HEK293 (cell line): ENCODE data around the gene GREB1L.

ENCODE experiments used
- CTCF ChIA-PET: fragments of 350-600 bp; formaldehyde crosslinking; extraction: SDS; loops from one replicate; lab custom pipeline; 2021; ENCODE audit warnings: antibody characterized with exemption; lab: Yijun Ruan, JAX
- POLR2A ChIA-PET: fragments of 300-600 bp; formaldehyde crosslinking; extraction: SDS; loops from one replicate; lab custom pipeline; 2020; ENCODE audit warnings: antibody characterized with exemption, inconsistent platforms; lab: Yijun Ruan, JAX
- H3K27ac ChIP-seq: fragments of 200-500 bp; sonication (Bioruptor generic); 2 replicates; pipeline ENCODE4 v1.5.1; 2014; ENCODE audit warnings: low read depth, low read length, control low read depth, inconsistent platforms; ENCODE audit errors: extremely low read depth
- H3K36me3 ChIP-seq, 2 experiments: fragments of 200-500 bp in 1 of 2; sonication (Bioruptor generic) in 1 of 2; 1 replicate in 1 of 2; 2 replicates in 1 of 2; pipeline ENCODE4 v1.5.1; 2014 to 2017; ENCODE audit warnings: inconsistent platforms in 2 of 2, low read length in 2 of 2; ENCODE audit not compliant: control insufficient read depth in 2 of 2, insufficient read depth in 1 of 2
- H3K4me1 ChIP-seq: fragments of 200-500 bp; sonication (Bioruptor generic); 2 replicates; pipeline ENCODE4 v1.5.1; 2014; ENCODE audit warnings: mild to moderate bottlenecking, low read length, inconsistent platforms; ENCODE audit not compliant: control insufficient read depth, insufficient read depth
- H3K4me3 ChIP-seq: 2 replicates; pipeline ENCODE4 v1.5.1; 2011; ENCODE audit warnings: low read depth, mild to moderate bottlenecking, control low read depth, low read length, moderate library complexity
- H3K9me3 ChIP-seq: fragments of 200-500 bp; sonication (Bioruptor generic); 2 replicates; pipeline ENCODE4 v1.5.1; 2014; ENCODE audit warnings: low read depth, low read length, inconsistent platforms; ENCODE audit not compliant: control insufficient read depth, insufficient read depth
- ATF2 ChIP-seq: fragments of 450-650 bp; formaldehyde crosslinking; IDR thresholded peaks from 2 replicates; pipeline ENCODE4 v1.5.1; 2016; ENCODE audit warnings: missing biosample characterization, missing genetic modification characterization, low read depth
- BCL11A ChIP-seq: fragments of 450-650 bp; formaldehyde crosslinking; IDR thresholded peaks from 2 replicates; pipeline ENCODE4 v1.5.1; 2016; ENCODE audit warnings: low read depth, missing biosample characterization, missing genetic modification characterization
- CTCF ChIP-seq: fragments of 450-650 bp; formaldehyde crosslinking; IDR thresholded peaks from 2 replicates; pipeline ENCODE4 v1.5.1; 2016; ENCODE audit warnings: missing biosample characterization, missing genetic modification characterization
- KLF1 ChIP-seq: fragments of 450-650 bp; formaldehyde crosslinking; IDR thresholded peaks from 2 replicates; pipeline ENCODE4 v1.5.1; 2016; ENCODE audit warnings: missing biosample characterization, missing genetic modification characterization
- PATZ1 ChIP-seq: fragments of 450-650 bp; formaldehyde crosslinking; IDR thresholded peaks from 2 replicates; pipeline ENCODE4 v1.5.1; 2016; ENCODE audit warnings: missing biosample characterization, missing genetic modification characterization
- PRDM1 ChIP-seq: fragments of 450-650 bp; formaldehyde crosslinking; IDR thresholded peaks from 2 replicates; pipeline ENCODE4; 2016; ENCODE audit warnings: missing biosample characterization, missing genetic modification characterization
- ZNF202 ChIP-seq: fragments of 450-650 bp; formaldehyde crosslinking; IDR thresholded peaks from 2 replicates; pipeline ENCODE4 v1.5.1; 2016; ENCODE audit warnings: missing biosample characterization, missing genetic modification characterization, borderline replicate concordance
- ZNF214 ChIP-seq: fragments of 450-650 bp; formaldehyde crosslinking; IDR thresholded peaks from 2 replicates; pipeline ENCODE4 v1.5.1; 2017; ENCODE audit warnings: missing biosample characterization, mild to moderate bottlenecking, missing genetic modification characterization, borderline replicate concordance
- ZNF362 ChIP-seq: fragments of 450-650 bp; formaldehyde crosslinking; IDR thresholded peaks from 2 replicates; pipeline ENCODE4 v1.5.1; 2016; ENCODE audit warnings: missing biosample characterization, missing genetic modification characterization
- ZNF366 ChIP-seq: fragments of 450-650 bp; formaldehyde crosslinking; conservative IDR thresholded peaks from 2 replicates; pipeline ENCODE4 v1.5.1; 2016; ENCODE audit warnings: missing biosample characterization, missing genetic modification characterization
- ZNF514 ChIP-seq: fragments of 450-650 bp; formaldehyde crosslinking; IDR thresholded peaks from 2 replicates; pipeline ENCODE4 v1.5.1; 2016; ENCODE audit warnings: missing biosample characterization, missing genetic modification characterization
- ZNF654 ChIP-seq: fragments of 450-650 bp; formaldehyde crosslinking; IDR thresholded peaks from 2 replicates; pipeline ENCODE4 v1.5.1; 2016; ENCODE audit warnings: low read depth, missing biosample characterization, missing genetic modification characterization
- ZNF660 ChIP-seq: fragments of 450-650 bp; IDR thresholded peaks from 2 replicates; pipeline ENCODE4 v1.5.1; 2018; ENCODE audit warnings: missing biosample characterization, mild to moderate bottlenecking, missing genetic modification characterization
- ZNF785 ChIP-seq: fragments of 450-650 bp; formaldehyde crosslinking; IDR thresholded peaks from 2 replicates; pipeline ENCODE4 v1.5.1; 2016; ENCODE audit warnings: missing biosample characterization, missing genetic modification characterization
- TF ChIP-seq, protein P1 (sequence below): fragments of 450-650 bp; formaldehyde crosslinking; IDR thresholded peaks from 2 replicates; pipeline ENCODE4 v1.5.1; 2016; ENCODE audit warnings: missing biosample characterization, missing genetic modification characterization
- TF ChIP-seq, protein P2 (sequence below): fragments of 450-650 bp; formaldehyde crosslinking; IDR thresholded peaks from 2 replicates; pipeline ENCODE4 v1.5.1; 2016; ENCODE audit warnings: missing biosample characterization, missing genetic modification characterization, borderline replicate concordance
- TF ChIP-seq, protein P3 (sequence below): fragments of 450-650 bp; formaldehyde crosslinking; IDR thresholded peaks from 2 replicates; pipeline ENCODE4 v1.5.1; 2016; ENCODE audit warnings: missing biosample characterization, missing genetic modification characterization
- TF ChIP-seq, protein P4 (sequence below): fragments of 450-650 bp; formaldehyde crosslinking; IDR thresholded peaks from 2 replicates; pipeline ENCODE4 v1.5.1; 2016; ENCODE audit warnings: missing biosample characterization, missing genetic modification characterization

Gene GREB1L

DNA sequence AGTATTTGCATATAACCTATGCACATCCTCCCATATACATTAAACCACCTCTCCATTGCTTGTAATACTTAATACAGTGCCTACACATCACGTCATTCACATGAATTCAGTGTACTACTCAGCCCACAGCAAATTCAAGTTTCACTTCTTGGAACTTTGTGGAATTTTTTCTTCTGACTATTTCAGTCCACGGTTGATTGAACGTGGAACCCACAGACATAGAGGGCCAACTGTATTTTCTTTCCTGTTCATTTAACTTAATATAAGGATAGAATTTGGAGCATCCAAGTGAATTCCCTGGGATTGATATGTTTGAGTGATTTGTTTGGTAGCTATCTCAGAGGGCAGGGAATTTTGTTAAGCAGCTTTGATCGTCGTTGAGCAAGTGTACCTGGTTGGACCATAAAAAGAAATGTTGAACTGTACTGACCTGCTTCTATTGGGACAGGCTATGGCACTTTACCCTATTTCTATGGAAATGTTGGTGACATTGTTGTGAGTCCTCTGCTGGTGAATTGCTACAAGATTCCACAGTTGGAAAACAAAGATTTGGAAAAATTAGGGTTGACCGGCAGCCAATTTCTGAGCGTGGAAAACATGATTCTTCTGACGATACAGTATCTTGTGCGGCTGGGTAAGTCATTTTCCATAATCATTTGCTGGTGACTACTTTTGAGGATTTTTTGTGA, 201.9 kb downstream of the GREB1L start (continued):
- TF ChIP-seq PATZ1 (no peak), KLF1 (tag by site-specific recombination) (no peak)
- TF ChIP-seq, all 188 proteins: peak for 0

DNA sequence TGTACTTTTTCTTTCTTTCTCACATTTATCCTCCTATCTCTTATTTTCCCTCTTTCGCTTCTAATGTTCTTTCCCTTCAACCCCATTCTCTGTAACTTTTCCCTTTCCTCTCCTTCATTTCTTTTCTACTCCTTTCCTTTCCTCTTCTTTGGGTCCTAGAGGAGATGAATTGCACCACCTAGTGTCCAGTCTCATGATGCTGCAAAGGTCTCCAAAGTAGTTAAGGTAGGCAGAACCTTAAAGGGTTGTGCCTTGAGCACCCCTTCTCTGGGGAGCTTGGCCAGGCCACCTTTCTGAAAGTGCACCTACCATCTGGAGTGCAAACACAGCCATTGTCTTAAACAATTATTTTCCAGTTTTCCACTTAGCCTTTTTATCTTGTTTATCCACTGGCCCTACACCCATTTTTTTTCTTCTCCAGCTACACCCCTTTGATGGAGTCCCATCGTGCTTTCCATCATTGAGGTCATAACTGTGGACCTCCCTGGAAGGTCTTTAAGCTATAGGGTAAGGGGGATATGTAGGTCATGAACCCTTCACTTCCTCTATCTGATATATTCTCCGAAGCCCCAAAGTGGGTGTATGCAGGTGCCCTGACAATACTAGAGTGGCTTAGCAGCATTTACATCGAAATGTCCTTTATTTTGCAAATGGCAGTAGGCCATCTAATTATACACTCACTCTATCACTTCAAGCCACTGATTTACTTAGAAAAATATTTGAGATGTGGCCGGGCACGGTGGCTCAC, 202.6 kb downstream of the GREB1L start:
- H3K36me3 ChIP-seq, result peaks cover 0 to 17% of the 10 kb centered on the region in 2 experiments; a peak in 1 of 3 replicates
- H3K4me1 ChIP-seq, result no peaks in the 10 kb centered on the region
- no peak overlapping the region for H3K4me3 ChIP-seq
- H3K9me3 ChIP-seq, result no peaks in the 10 kb centered on the region
- ChIA-PET POLR2A (no interaction called here), CTCF (interaction anchor here (0.6 to 8.5 kb wide), 23 partner anchors 8 to 263 kb away, joined by 3 to 112 read pairs (median 3); no protein-coding TSS in a partner anchor)
- H3K27ac ChIP-seq, result no peak overlapping the region
- TF ChIP-seq, protein P1, sequence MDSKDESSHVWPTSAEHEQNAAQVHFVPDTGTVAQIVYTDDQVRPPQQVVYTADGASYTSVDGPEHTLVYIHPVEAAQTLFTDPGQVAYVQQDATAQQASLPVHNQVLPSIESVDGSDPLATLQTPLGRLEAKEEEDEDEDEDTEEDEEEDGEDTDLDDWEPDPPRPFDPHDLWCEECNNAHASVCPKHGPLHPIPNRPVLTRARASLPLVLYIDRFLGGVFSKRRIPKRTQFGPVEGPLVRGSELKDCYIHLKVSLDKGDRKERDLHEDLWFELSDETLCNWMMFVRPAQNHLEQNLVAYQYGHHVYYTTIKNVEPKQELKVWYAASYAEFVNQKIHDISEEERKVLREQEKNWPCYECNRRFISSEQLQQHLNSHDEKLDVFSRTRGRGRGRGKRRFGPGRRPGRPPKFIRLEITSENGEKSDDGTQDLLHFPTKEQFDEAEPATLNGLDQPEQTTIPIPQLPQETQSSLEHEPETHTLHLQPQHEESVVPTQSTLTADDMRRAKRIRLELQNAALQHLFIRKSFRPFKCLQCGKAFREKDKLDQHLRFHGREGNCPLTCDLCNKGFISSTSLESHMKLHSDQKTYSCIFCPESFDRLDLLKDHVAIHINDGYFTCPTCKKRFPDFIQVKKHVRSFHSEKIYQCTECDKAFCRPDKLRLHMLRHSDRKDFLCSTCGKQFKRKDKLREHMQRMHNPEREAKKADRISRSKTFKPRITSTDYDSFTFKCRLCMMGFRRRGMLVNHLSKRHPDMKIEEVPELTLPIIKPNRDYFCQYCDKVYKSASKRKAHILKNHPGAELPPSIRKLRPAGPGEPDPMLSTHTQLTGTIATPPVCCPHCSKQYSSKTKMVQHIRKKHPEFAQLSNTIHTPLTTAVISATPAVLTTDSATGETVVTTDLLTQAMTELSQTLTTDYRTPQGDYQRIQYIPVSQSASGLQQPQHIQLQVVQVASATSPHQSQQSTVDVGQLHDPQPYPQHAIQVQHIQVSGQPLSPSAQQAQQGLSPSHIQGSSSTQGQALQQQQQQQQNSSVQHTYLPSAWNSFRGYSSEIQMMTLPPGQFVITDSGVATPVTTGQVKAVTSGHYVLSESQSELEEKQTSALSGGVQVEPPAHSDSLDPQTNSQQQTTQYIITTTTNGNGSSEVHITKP (tag by site-specific recombination), result 0 out of 2 replicates have a peak, but pooled peaks have one; percentile 9
- TF ChIP-seq ZNF202 (tag by site-specific recombination), result no peak
- no peak for TF ChIP-seq ZNF362 (tag by site-specific recombination)
- TF ChIP-seq, protein P2, sequence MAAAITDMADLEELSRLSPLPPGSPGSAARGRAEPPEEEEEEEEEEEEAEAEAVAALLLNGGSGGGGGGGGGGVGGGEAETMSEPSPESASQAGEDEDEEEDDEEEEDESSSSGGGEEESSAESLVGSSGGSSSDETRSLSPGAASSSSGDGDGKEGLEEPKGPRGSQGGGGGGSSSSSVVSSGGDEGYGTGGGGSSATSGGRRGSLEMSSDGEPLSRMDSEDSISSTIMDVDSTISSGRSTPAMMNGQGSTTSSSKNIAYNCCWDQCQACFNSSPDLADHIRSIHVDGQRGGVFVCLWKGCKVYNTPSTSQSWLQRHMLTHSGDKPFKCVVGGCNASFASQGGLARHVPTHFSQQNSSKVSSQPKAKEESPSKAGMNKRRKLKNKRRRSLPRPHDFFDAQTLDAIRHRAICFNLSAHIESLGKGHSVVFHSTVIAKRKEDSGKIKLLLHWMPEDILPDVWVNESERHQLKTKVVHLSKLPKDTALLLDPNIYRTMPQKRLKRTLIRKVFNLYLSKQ (tag by site-specific recombination), result no peak
- no peak for TF ChIP-seq ZNF214 (tag by site-specific recombination)
- TF ChIP-seq, protein P3, sequence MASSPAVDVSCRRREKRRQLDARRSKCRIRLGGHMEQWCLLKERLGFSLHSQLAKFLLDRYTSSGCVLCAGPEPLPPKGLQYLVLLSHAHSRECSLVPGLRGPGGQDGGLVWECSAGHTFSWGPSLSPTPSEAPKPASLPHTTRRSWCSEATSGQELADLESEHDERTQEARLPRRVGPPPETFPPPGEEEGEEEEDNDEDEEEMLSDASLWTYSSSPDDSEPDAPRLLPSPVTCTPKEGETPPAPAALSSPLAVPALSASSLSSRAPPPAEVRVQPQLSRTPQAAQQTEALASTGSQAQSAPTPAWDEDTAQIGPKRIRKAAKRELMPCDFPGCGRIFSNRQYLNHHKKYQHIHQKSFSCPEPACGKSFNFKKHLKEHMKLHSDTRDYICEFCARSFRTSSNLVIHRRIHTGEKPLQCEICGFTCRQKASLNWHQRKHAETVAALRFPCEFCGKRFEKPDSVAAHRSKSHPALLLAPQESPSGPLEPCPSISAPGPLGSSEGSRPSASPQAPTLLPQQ, result no peak
- TF ChIP-seq, protein P4, sequence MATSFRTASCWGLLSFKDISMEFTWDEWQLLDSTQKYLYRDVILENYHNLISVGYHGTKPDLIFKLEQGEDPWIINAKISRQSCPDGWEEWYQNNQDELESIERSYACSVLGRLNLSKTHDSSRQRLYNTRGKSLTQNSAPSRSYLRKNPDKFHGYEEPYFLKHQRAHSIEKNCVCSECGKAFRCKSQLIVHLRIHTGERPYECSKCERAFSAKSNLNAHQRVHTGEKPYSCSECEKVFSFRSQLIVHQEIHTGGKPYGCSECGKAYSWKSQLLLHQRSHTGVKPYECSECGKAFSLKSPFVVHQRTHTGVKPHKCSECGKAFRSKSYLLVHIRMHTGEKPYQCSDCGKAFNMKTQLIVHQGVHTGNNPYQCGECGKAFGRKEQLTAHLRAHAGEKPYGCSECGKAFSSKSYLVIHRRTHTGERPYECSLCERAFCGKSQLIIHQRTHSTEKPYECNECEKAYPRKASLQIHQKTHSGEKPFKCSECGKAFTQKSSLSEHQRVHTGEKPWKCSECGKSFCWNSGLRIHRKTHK (tag by site-specific recombination), result no peak
- TF ChIP-seq PRDM1 (tag by site-specific recombination), result peak; percentile 99
- TF ChIP-seq ATF2 (tag by site-specific recombination), result no peak
- TF ChIP-seq ZNF366 (tag by site-specific recombination), result peak; percentile 47; the same call in 1 of the 2 replicates
- TF ChIP-seq ZNF660 (tag by site-specific recombination), result no peak
- no peak for TF ChIP-seq BCL11A (tag by site-specific recombination)
- peak; percentile 92 for TF ChIP-seq ZNF654
- TF ChIP-seq ZNF785 (tag by site-specific recombination), result no peak
- TF ChIP-seq CTCF (tag by site-specific recombination), result peak; percentile 85
- no peak for TF ChIP-seq ZNF514 (tag by site-specific recombination)
